GM18499 (cell line): ENCODE data around the gene FAM118B.
A peak's percentile ranks its signal among the peaks of the same experiment; 100 is the strongest.
"Not testable (repeated sequence)": the region's sequence is repeated elsewhere in the genome, so short reads cannot be mapped to it uniquely, and the experiment has no call there.

Experiments
- ATAC-seq: cut with Tn5 transposase; IDR thresholded peaks from one replicate; pipeline ENCODE4 v1.9.1; 2021; ENCODE audit warnings: moderate number of reproducible peaks; ENCODE audit not compliant: insufficient read depth, unreplicated experiment

Gene FAM118B

DNA sequence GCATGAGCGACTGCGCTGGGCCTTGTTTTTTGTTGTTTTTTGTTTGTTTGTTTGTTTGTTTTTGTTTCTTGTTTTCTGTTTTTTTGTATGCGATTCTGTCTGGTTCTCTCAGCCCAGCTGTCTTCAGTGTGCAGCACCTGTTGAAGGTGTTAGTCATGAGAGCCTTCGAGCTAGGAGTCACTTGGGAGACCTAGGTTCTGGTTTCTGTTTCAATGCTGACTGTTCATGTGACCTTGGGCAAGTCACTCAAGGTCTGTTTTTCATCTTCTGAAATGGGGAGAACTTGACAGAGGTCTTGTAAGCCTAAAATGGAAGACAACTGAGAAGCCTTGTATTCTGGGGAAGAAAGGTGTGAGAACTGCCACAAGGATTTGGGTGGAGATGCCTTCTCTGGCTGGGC, 94.1 kb downstream of the FAM118B start:
- peak; percentile 43 for ATAC-seq

DNA sequence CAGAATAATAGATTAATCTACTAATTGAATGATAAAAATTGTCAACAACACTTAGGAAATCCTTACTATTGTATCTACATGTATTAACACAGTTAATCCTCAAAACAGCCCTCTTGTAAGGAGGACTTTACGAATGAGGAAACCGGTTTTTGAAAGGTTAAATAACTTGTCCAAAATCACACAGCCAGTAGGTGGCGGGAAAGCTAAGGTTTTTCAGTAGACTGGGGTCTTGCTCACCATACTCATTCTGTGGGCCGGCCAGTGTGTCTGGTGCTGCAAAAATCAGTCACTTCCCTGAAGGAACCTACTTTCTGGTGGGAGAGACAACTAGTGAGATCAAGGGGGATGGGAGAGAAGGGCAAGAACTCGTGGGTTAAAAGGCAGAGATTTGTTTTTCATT, 96.1 kb downstream of the FAM118B start:
- no peak for ATAC-seq

DNA sequence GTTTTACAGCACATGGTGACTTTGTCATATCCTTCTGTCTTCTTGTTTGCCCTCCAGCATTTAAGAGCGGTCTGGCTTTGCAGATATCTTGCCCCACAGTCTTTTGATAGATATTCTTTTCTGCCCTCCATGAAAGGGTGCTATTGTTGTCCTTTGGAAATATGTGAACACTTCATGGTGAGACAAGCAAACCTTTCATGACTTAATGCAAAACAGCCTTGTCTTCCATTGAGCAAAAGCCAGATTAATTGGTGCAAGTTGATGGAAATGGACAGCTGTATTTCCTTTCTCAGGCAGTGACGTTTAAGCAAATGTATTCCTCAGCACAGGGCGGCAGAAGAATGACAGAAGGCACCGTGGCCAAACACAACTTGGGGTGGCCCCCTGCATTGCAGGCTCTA, 96.7 kb downstream of the FAM118B start:
- ATAC-seq: no peak

DNA sequence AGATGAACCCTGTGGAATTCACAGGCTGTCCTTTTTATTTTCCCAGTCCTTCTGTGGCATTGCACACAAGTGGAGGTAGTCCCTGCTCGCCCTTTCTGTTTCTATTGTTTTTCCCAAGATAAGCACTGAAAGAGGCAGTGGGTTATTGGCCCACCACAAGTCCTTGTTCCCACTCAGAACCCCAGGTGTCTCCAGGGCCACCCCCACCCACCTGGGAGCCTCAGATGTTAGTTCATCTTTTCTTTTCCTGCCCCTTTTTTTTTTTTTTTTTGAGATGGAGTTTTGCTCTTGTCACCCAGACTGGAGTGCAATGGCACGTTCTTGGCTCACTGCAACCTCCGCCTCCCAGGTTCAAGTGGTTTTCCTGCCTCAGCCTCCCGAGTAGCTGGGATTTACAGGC, 97.2 kb downstream of the FAM118B start:
- not testable (repeated sequence) for ATAC-seq

DNA sequence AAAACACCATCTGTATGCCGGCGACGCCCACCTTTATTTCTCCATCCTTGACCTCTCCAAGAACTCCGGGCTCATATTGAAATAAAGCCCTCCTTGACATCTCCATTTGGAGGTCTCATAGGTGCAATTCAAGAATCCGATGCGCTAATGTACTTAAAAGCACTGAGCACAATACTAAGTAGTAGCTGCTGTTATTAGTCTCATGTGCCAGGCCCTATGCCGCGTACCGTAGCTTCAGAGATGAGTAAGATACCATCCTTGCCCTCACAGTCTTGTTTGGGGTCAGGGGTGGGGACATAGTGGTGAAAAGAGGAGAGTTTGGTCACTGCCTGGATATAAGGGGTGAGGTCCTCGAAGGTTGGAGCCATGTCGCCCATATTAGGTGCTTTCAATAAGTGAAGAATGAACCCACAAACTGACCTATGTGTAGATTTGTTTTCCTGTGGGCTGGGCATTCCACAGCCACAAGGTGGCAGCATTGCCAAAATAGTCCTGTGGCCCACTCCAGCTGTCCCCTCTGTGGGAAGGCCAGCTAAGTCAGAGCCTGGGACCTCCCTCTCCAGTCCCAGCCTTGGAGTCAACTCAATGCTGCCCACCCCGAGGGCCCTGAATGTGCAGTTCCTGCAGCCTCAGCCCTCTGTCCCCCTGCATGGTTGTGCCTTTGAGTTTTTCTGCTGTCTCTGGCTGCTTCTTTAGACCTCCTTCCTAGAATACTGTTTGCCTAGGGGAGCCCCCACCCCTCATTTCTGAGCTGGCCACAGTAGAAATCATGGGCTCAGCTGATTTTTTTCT, 98.8 kb downstream of the FAM118B start:
- ATAC-seq: no peak

DNA sequence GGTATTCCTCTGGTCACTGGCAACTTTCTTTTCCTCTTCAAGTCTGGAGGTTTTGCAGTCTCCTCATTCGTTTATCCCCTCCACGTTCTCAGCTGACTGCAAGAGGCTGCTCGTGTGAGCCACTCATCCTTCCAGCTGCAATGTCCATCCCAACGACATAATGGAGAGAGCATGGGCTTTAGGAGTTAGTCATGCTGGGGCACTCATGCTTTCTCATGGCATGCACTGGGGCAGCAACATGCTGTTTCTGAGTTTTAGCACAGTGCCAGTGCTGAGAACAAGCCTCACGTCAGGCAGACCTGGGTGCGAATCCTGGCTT, 99.4 kb downstream of the FAM118B start:
- no peak for ATAC-seq

DNA sequence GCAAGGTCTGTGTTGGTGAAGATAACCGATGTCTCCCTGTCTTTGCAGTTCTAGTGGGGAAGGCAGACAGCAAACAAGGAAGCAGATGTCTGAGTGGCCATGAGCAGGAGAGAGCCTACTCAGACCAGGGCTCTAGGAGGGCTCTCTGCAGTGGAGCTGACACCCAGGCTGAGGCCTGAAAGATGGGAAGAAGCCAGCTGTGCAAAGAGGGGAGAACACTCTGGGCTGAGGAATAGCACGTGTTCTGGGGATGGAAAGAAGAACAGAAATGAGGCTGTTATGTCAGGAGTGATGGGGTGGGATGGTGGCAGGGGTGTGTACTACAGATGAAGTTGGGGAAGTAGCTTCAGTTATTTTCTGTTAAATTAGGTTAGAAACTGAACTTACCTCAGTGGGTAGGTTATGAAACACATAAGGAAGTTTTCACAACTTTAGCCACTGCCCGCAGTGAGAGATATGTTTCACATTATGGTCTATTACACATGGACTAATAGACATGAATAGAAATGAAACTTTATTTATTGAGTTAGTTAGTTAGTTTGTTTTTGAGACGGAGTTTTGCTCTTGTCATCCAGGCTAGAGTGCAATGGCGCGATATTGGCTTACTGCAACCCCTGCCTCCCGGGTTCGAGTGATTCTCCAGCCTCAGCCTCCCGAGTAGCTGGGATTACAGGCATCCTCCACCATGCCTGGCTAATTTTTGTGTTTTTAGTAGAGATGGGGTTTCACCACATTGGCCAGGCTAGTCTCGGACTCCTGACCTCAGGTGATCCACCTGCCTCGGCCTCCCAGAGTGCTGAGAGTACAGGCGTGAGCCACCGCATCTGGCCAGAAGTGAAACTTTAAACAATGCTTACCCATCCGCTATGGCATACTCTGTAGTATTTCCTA, 100.1 kb downstream of the FAM118B start:
- peak; percentile 47 for ATAC-seq
